Panc1 (cell line): Measurements from ENCODE around the gene MCM7. TPM values are rescaled to one million over a fixed set of nuclear protein-coding genes. Genes with fewer than 3 reads are reported as not detected.

Source experiments
- ATAC-seq: fragments of 200-7000 bp; cut with Tn5 transposase; 2 replicates; pipeline ENCODE4 v1.9.1; 2020; ENCODE audit warnings: mild to moderate bottlenecking, moderate library complexity
- BruUV-seq: library from RNA; stranded (reverse); fragments of 400-500 nt; replicated peaks from 2 replicates; lab custom pipeline; 2021; lab: Mats Ljungman, UMichigan
- CTCF ChIA-PET: fragments of 300-600 bp; sonication (Branson Sonifier 250); formaldehyde crosslinking; loops from one replicate; lab custom pipeline; 2022; ENCODE audit warnings: antibody characterized with exemption; lab: Charles Lee
- POLR2A ChIA-PET: fragments of 300-600 bp; sonication (Branson Sonifier 250); formaldehyde crosslinking; loops from one replicate; lab custom pipeline; 2022; ENCODE audit warnings: antibody characterized with exemption; lab: Charles Lee
- DNase-seq: peaks from one replicate; pipeline ENCODE4 v3.0.0-alpha.2; 2010; ENCODE audit warnings: low read depth, low spot score
- H3K27ac ChIP-seq: 2 replicates; pipeline ENCODE4 v1.5.1; 2011; ENCODE audit warnings: mild to moderate bottlenecking, low read length, inconsistent platforms
- H3K27me3 ChIP-seq: fragments of 200-500 bp; sonication (Bioruptor generic); 2 replicates; pipeline ENCODE4 v1.6.0; 2014; ENCODE audit warnings: low read length, inconsistent platforms; ENCODE audit not compliant: control insufficient read depth, insufficient read depth
- H3K36me3 ChIP-seq: fragments of 200-500 bp; sonication (Bioruptor generic); 2 replicates; pipeline ENCODE4 v1.5.1; 2014; ENCODE audit warnings: inconsistent platforms, mild to moderate bottlenecking, low read length, moderate library complexity; ENCODE audit not compliant: control insufficient read depth, insufficient read depth
- H3K4me1 ChIP-seq: 2 replicates; pipeline ENCODE4 v1.5.1; 2011; ENCODE audit warnings: inconsistent platforms, mild to moderate bottlenecking, low read length, moderate library complexity; ENCODE audit not compliant: control insufficient read depth, insufficient read depth
- H3K4me3 ChIP-seq, 2 experiments: 2 replicates each; pipeline ENCODE4 v1.5.1; 2011 to 2012; ENCODE audit warnings: low read depth in 2 of 2, low read length in 2 of 2, mild to moderate bottlenecking in 2 of 2, inconsistent platforms in 1 of 2, moderate library complexity in 1 of 2
- H3K9me3 ChIP-seq: fragments of 200-500 bp; sonication (Bioruptor generic); 2 replicates; pipeline ENCODE4 v1.5.1; 2014; ENCODE audit warnings: low read depth, mild to moderate bottlenecking, inconsistent platforms, low read length, moderate library complexity; ENCODE audit not compliant: control insufficient read depth, insufficient read depth
- CTCF ChIP-seq: fragments of 450-650 bp; IDR thresholded peaks from 2 replicates; pipeline ENCODE4 v1.5.1; 2017; ENCODE audit warnings: mild to moderate bottlenecking
- POLR2AphosphoS5 ChIP-seq: IDR thresholded peaks from 2 replicates; pipeline ENCODE4 v1.6.1; 2012; ENCODE audit warnings: mild to moderate bottlenecking, low read depth, low read length, moderate library complexity
- REST ChIP-seq, 2 experiments: IDR thresholded peaks; 2 replicates each; pipeline ENCODE4 v1.6.1; 2011 to 2012; ENCODE audit warnings: low read depth in 2 of 2, control low read depth in 1 of 2, low read length in 1 of 2, mild to moderate bottlenecking in 1 of 2, moderate library complexity in 1 of 2; ENCODE audit not compliant: insufficient read depth in 1 of 2
- SIN3A ChIP-seq: IDR thresholded peaks from 2 replicates; pipeline ENCODE4 v1.6.1; 2012; ENCODE audit warnings: low read depth, mild to moderate bottlenecking, low read length, moderate library complexity, borderline replicate concordance; ENCODE audit not compliant: insufficient read depth
- TCF7L2 ChIP-seq: IDR thresholded peaks from 2 replicates; pipeline ENCODE4 v1.6.1; 2011; ENCODE audit warnings: mild to moderate bottlenecking, low read depth, low read length, inconsistent platforms
- in situ Hi-C: cut with HindIII; loops from 2 replicates; pipeline ENCODE4 v1.10.0; 2016; ENCODE audit warnings: low sequenced_read_pairs, low pct_unique_long_range_greater_than_20kb
- intact Hi-C: fragments of 100-400 bp; cut with micrococcal nuclease; formaldehyde crosslinking; loops from one replicate; pipeline ENCODE4 v1.10.0; 2022; ENCODE audit not compliant: unreplicated experiment
- total RNA-seq: library from RNA; stranded (reverse); gene quantifications from one replicate; pipeline ENCODE4 v1.2.1, GENCODE V29; 2021; ENCODE audit not compliant: unreplicated experiment

MCM7 gene
- total RNA-seq, 1 experiment from 2014 or later: 258 TPM

GRCh38 chr7:100128637-100128963, 27.4 kb upstream of the MCM7 start:
- H3K4me3 ChIP-seq: peak overlapping the region in 1 of 2 experiments; percentile 98; a peak in 2 of 4 replicates
- in situ Hi-C loops (no loop called here), intact Hi-C loops (no loop called here)
- POLR2A ChIA-PET: interaction anchor here (0.8 to 1.0 kb wide), 2 partner anchors 28 to 82 kb away, joined by 3 to 5 read pairs; partner anchors contain the start of genes AP4M1 and MCM7
- TF ChIP-seq REST (IDR thresholded peaks at IDR 0.05; ENCODE audit: insufficient read depth in 1 of 2, low read depth in 2 of 2, low read length in 1 of 2) (no peak), TCF7L2 (no peak), SIN3A (no peak), POLR2AphosphoS5 (no peak), CTCF (no peak)
- DNase-seq: no peak
- CTCF ChIA-PET: interaction anchor here (0.9 kb wide), 1 partner anchor 9 kb away, joined by 4 read pairs; no protein-coding TSS in a partner anchor
- H3K36me3 ChIP-seq: peaks cover 2% of the 10 kb centered on the region; the same call in 1 of the 2 replicates
- H3K27me3 ChIP-seq: no peaks in the 10 kb centered on the region
- H3K27ac ChIP-seq: no peak overlapping the region
- BruUV-seq: no TSS peak
- H3K9me3 ChIP-seq: no peaks in the 10 kb centered on the region
- no peak for ATAC-seq
- H3K4me1 ChIP-seq: peaks cover 18% of the 10 kb centered on the region

GRCh38 chr7:100127866-100128636, 26.9 kb upstream of the MCM7 start:
- Histone ChIP-seq H3K9me3 (no peaks in the 10 kb centered on the region), H3K4me3 (peak overlapping the region; percentile 82 to 98), H3K27ac (peak overlapping the region; percentile 97), H3K36me3 (peaks cover 2% of the 10 kb centered on the region; the same call in 1 of the 2 replicates), H3K4me1 (peaks cover 18% of the 10 kb centered on the region), H3K27me3 (no peaks in the 10 kb centered on the region)
- TF ChIP-seq CTCF (no peak), REST (IDR thresholded peaks at IDR 0.05; ENCODE audit: insufficient read depth in 1 of 2, low read depth in 2 of 2, low read length in 1 of 2) (no peak), SIN3A (no peak), TCF7L2 (no peak), POLR2AphosphoS5 (no peak)
- in situ Hi-C loops (no loop called here), intact Hi-C loops (no loop called here)
- BruUV-seq: no TSS peak
- no peak for DNase-seq
- POLR2A ChIA-PET: interaction anchor here (0.5 to 1.0 kb wide), 3 partner anchors 27 to 82 kb away, joined by 3 to 8 read pairs (median 5); partner anchors contain the start of genes AP4M1 and MCM7
- peak; percentile 20; the same call in 1 of the 2 replicates for ATAC-seq
- CTCF ChIA-PET: interaction anchor here (0.9 kb wide), 1 partner anchor 10 kb away, joined by 4 read pairs; no protein-coding TSS in a partner anchor
